ENCODE measurements around the gene MYO1H.
"Not testable (repeated sequence)": the region's sequence is repeated elsewhere in the genome, so short reads cannot be mapped to it uniquely, and the experiment has no call there.

MYO1H gene

GRCh38 chr12:109422251-109422650 is 74.6 kb downstream of the MYO1H start:
- TF ChIP-seq CTCF (IDR thresholded peaks at IDR 0.05; ENCODE audit: low read depth, low read length) (no peak), MAX (IDR thresholded peaks at IDR 0.05; ENCODE audit: low read depth, low read length) (no peak), MYC (IDR thresholded peaks at IDR 0.05; ENCODE audit: low read depth, low read length) (no peak), POLR2A (IDR thresholded peaks at IDR 0.05; ENCODE audit: extremely low read depth, insufficient read length) (no peak)
- DNase-seq (ENCODE audit: low read depth): no peak
- H3K4me3 ChIP-seq (ENCODE audit: low read depth, low read length): no peak overlapping the region

- H3K4me3 ChIP-seq (ENCODE audit: low read depth, low read length): no peak overlapping the region
- DNase-seq (ENCODE audit: low read depth): no peak
- TF ChIP-seq MAX (IDR thresholded peaks at IDR 0.05; ENCODE audit: low read depth, low read length) (no peak), CTCF (IDR thresholded peaks at IDR 0.05; ENCODE audit: low read depth, low read length) (no peak), POLR2A (IDR thresholded peaks at IDR 0.05; ENCODE audit: extremely low read depth, insufficient read length) (no peak), MYC (IDR thresholded peaks at IDR 0.05; ENCODE audit: low read depth, low read length) (no peak)
Measured at GRCh38 chr12:109423392-109423791, 75.7 kb downstream of the MYO1H start.

GRCh38 chr12:109428037-109428629 is 80.4 kb downstream of the MYO1H start:
- H3K4me3 ChIP-seq (ENCODE audit: low read depth, low read length): no peak overlapping the region
- no peak; the same call in 1 of the 2 replicates for TF ChIP-seq MYC (IDR thresholded peaks at IDR 0.05; ENCODE audit: low read depth, low read length)
- TF ChIP-seq POLR2A (IDR thresholded peaks at IDR 0.05; ENCODE audit: extremely low read depth, insufficient read length): no peak
- TF ChIP-seq CTCF (IDR thresholded peaks at IDR 0.05; ENCODE audit: low read depth, low read length): peak; percentile 100
- no peak for TF ChIP-seq MAX (IDR thresholded peaks at IDR 0.05; ENCODE audit: low read depth, low read length)

GRCh38 chr12:109428804-109429203 is 81.1 kb downstream of the MYO1H start:
- H3K4me3 ChIP-seq (ENCODE audit: low read depth, low read length); DNase-seq (ENCODE audit: low read depth): not testable (repeated sequence)

More at GRCh38 chr12:109428037-109428629, 80.4 kb downstream of the MYO1H start:
- peak; percentile 86 for DNase-seq (ENCODE audit: low read depth)

- no peak overlapping the region for H3K4me3 ChIP-seq (ENCODE audit: low read depth, low read length)
- no peak for TF ChIP-seq CTCF (IDR thresholded peaks at IDR 0.05; ENCODE audit: low read depth, low read length)
- TF ChIP-seq MAX (IDR thresholded peaks at IDR 0.05; ENCODE audit: low read depth, low read length): no peak
- TF ChIP-seq POLR2A (IDR thresholded peaks at IDR 0.05; ENCODE audit: extremely low read depth, insufficient read length): no peak
- TF ChIP-seq MYC (IDR thresholded peaks at IDR 0.05; ENCODE audit: low read depth, low read length): no peak
- peak; percentile 46 for DNase-seq (ENCODE audit: low read depth)
Measured at GRCh38 chr12:109430244-109430643, 82.5 kb downstream of the MYO1H start.

GRCh38 chr12:109432431-109432830 is 84.7 kb downstream of the MYO1H start:
- no peak for DNase-seq (ENCODE audit: low read depth)
- TF ChIP-seq MAX (IDR thresholded peaks at IDR 0.05; ENCODE audit: low read depth, low read length): no peak
- TF ChIP-seq MYC (IDR thresholded peaks at IDR 0.05; ENCODE audit: low read depth, low read length): no peak
- no peak for TF ChIP-seq POLR2A (IDR thresholded peaks at IDR 0.05; ENCODE audit: extremely low read depth, insufficient read length)
- no peak for TF ChIP-seq CTCF (IDR thresholded peaks at IDR 0.05; ENCODE audit: low read depth, low read length)
- H3K4me3 ChIP-seq (ENCODE audit: low read depth, low read length): no peak overlapping the region
